PC-9 (cell line): ENCODE data around the gene KRT14. TPM values are rescaled to one million over a fixed set of nuclear protein-coding genes. Genes with fewer than 3 reads are reported as not detected.

Experiments used
- BruUV-seq: library from RNA; stranded (reverse); fragments of 400-500 nt; replicated peaks from 2 replicates; lab custom pipeline; 2021; lab: Mats Ljungman, UMichigan
- CTCF ChIA-PET: fragments of 300-600 bp; sonication (Branson Sonifier 250); formaldehyde crosslinking; loops from one replicate; lab custom pipeline; 2022; ENCODE audit warnings: antibody characterized with exemption; lab: Charles Lee
- POLR2A ChIA-PET: fragments of 300-600 bp; sonication (Branson Sonifier 250); formaldehyde crosslinking; loops from one replicate; lab custom pipeline; 2022; ENCODE audit warnings: antibody characterized with exemption; ENCODE audit not compliant: unreplicated experiment; lab: Charles Lee
- DNase-seq, 2 experiments: peaks; one replicate each; pipeline versions ENCODE4 v3.0.0 to v3.0.0-alpha.2; 2015 to 2022; ENCODE audit warnings: mixed read lengths in 1 of 2
- H2AFZ ChIP-seq: fragments of 200-600 bp; sonication (generic); 2 replicates; pipeline ENCODE4 v1.8.1; 2017; ENCODE audit warnings: antibody characterized with exemption
- H3F3A ChIP-seq: fragments of 200-600 bp; sonication (generic); 2 replicates; pipeline ENCODE4 v1.8.1; 2017; ENCODE audit warnings: antibody characterized with exemption, mild to moderate bottlenecking, low read depth; ENCODE audit not compliant: insufficient read depth
- H3K27ac ChIP-seq: fragments of 200-600 bp; sonication (generic); 2 replicates; pipeline ENCODE4 v1.6.1; 2016; ENCODE audit warnings: mixed run types
- H3K27me3 ChIP-seq: fragments of 200-600 bp; sonication (generic); 2 replicates; pipeline ENCODE4 v1.6.1; 2016; ENCODE audit warnings: low read depth, mixed run types; ENCODE audit not compliant: insufficient read depth
- H3K36me3 ChIP-seq: fragments of 200-600 bp; sonication (generic); 2 replicates; pipeline ENCODE4 v1.6.1; 2016; ENCODE audit warnings: low read depth, mixed run types
- H3K4me1 ChIP-seq: fragments of 200-600 bp; sonication (generic); replicated peaks from 2 replicates; pipeline ENCODE4 v1.6.1; 2016; ENCODE audit warnings: mixed run types; ENCODE audit not compliant: insufficient read depth
- H3K4me2 ChIP-seq: fragments of 200-600 bp; sonication (generic); 2 replicates; pipeline ENCODE4 v1.6.1; 2017; ENCODE audit warnings: mixed run types
- H3K4me3 ChIP-seq: fragments of 200-600 bp; sonication (generic); 2 replicates; pipeline ENCODE4 v1.6.1; 2016; ENCODE audit warnings: mixed run types
- H3K79me2 ChIP-seq: fragments of 200-600 bp; sonication (generic); 2 replicates; pipeline ENCODE4 v1.6.1; 2017; ENCODE audit warnings: low read depth, mixed run types
- H3K9me2 ChIP-seq: fragments of 200-600 bp; sonication (generic); 2 replicates; pipeline ENCODE4 v1.8.1; 2017; ENCODE audit warnings: mild to moderate bottlenecking; ENCODE audit not compliant: insufficient read depth
- H3K9me3 ChIP-seq: fragments of 200-600 bp; sonication (generic); 2 replicates; pipeline ENCODE4 v1.8.1; 2016; ENCODE audit warnings: low read depth; ENCODE audit not compliant: insufficient read depth
- H4K20me1 ChIP-seq: fragments of 200-600 bp; sonication (generic); 2 replicates; pipeline ENCODE4 v1.8.1; 2017; ENCODE audit not compliant: insufficient read depth
- EZH2 ChIP-seq: fragments of 200-600 bp; sonication (generic); IDR thresholded peaks from 2 replicates; pipeline ENCODE4 v1.8.0; 2017; ENCODE audit warnings: antibody characterized with exemption, low read depth
- intact Hi-C: fragments of 100-400 bp; cut with micrococcal nuclease; formaldehyde crosslinking; loops from one replicate; pipeline ENCODE4 v1.10.0; 2022; ENCODE audit not compliant: unreplicated experiment
- total RNA-seq: library from RNA; stranded (reverse); gene quantifications from 2 replicates; pipeline ENCODE4 v1.2.3, GENCODE V29; 2021
- TF ChIP-seq, protein P1 (sequence below): fragments of 200-600 bp; sonication (generic); conservative IDR thresholded peaks from 2 replicates; pipeline ENCODE4 v1.6.1; 2017; ENCODE audit warnings: mixed run types, antibody characterized with exemption, mild to moderate bottlenecking, moderate library complexity

The KRT14 gene
- total RNA-seq, 1 experiment from 2014 or later = 2.2 TPM

DNA sequence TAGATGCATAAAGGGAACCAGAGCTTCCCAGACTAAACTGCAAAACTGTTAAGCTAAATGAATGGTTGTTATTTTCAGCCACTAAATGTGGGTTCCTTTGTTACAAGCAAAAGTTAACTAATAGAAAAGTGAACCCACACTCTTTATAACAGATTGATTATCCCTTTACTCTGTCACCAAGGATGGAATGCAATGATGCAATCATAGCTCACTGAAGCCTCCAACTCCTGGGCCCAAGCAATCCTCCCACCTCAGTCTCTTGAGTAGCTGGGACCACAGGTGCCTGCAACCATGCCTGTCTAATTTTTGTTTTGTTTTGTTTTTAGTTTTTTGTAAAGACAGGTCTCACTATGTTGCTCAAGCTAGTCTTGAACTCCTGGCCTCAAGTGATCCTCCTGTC, 21.4 kb downstream of the KRT14 start:
- Histone ChIP-seq H3K27ac (no peak overlapping the region), H3F3A (no peaks in the 10 kb centered on the region)
- TF ChIP-seq EZH2 = no peak
- TF ChIP-seq, protein P1, sequence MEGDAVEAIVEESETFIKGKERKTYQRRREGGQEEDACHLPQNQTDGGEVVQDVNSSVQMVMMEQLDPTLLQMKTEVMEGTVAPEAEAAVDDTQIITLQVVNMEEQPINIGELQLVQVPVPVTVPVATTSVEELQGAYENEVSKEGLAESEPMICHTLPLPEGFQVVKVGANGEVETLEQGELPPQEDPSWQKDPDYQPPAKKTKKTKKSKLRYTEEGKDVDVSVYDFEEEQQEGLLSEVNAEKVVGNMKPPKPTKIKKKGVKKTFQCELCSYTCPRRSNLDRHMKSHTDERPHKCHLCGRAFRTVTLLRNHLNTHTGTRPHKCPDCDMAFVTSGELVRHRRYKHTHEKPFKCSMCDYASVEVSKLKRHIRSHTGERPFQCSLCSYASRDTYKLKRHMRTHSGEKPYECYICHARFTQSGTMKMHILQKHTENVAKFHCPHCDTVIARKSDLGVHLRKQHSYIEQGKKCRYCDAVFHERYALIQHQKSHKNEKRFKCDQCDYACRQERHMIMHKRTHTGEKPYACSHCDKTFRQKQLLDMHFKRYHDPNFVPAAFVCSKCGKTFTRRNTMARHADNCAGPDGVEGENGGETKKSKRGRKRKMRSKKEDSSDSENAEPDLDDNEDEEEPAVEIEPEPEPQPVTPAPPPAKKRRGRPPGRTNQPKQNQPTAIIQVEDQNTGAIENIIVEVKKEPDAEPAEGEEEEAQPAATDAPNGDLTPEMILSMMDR = no peak

DNA sequence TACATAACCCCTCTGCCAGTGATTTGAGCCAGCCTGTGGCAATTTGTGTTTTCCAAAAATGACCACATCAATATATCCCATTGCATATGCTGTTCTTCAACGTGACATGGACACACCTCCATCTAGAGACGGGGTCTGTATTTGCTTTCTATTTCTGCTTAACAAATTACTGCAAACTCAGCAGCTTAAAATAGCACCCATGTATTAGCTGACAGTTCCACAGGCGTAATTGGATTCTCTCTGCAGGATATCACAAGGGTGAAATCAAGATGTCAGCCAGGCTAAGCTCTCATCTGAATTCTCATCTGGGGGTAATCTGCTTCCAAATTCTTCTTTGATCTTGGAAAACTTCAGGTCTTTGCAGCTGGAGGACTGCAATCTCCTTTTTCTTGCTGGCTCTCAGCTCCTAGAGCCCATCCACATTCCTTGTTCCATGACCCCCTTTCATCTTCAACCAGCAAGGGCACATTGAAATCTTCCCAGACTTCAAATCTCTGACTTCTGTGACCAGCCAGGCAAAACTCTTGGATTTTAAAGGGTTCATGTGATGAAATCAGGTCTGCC, 23.0 kb downstream of the KRT14 start:
- Histone ChIP-seq H3K79me2 (no peaks in the 10 kb centered on the region), H3K27me3 (no peaks in the 10 kb centered on the region), H3K27ac (no peak overlapping the region), H4K20me1 (no peaks in the 10 kb centered on the region), H3F3A (peaks cover 4% of the 10 kb centered on the region; the same call in 1 of the 2 replicates), H3K9me3 (no peaks in the 10 kb centered on the region), H2AFZ (no peak overlapping the region), H3K9me2 (no peaks in the 10 kb centered on the region), H3K36me3 (no peaks in the 10 kb centered on the region), H3K4me3 (no peak overlapping the region), H3K4me2 (no peak overlapping the region), H3K4me1 (peaks cover 12% of the 10 kb centered on the region)
- intact Hi-C loops = no loop called here
- TF ChIP-seq, protein P1 = no peak
- TF ChIP-seq EZH2 = no peak
- no TSS peak for BruUV-seq
- CTCF ChIA-PET = no interaction called here
- POLR2A ChIA-PET = no interaction called here
- DNase-seq = no peak

More for the DNA sequence above, 21.4 kb downstream of the KRT14 start:
- Histone ChIP-seq H3K4me3 (no peak overlapping the region), H3K4me1 (no peaks in the 10 kb centered on the region), H3K27me3 (no peaks in the 10 kb centered on the region), H3K79me2 (no peaks in the 10 kb centered on the region), H4K20me1 (no peaks in the 10 kb centered on the region), H3K36me3 (no peaks in the 10 kb centered on the region), H2AFZ (no peak overlapping the region), H3K4me2 (no peak overlapping the region), H3K9me2 (no peaks in the 10 kb centered on the region), H3K9me3 (no peaks in the 10 kb centered on the region)
- no TSS peak for BruUV-seq
- intact Hi-C loops = no loop called here
- ChIA-PET POLR2A (interaction anchor here (0.6 to 0.7 kb wide), 2 partner anchors 14 to 500 kb away, joined by 3 to 24 read pairs; no protein-coding TSS in a partner anchor), CTCF (no interaction called here)
- no peak for DNase-seq

DNA sequence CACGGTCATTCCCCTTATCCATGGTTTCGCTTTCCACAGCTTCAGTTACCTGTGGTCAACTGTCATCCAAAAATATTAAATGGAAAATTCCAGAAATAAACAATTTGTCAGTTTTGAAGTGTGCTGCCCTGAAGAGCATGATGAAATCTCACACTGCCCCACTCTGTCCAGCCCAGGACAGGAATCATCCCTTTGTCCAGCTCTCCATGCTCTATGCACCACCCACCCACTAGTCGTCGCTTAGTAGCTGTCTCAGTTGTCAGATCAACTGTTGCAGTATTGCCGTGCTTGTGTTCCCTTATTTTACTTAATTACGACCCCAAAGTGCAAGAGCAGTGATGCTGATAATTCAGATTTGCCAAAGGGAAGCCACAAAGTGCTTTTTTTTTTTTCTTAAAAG, 25.1 kb downstream of the KRT14 start:
- Histone ChIP-seq H3K9me3 (no peaks in the 10 kb centered on the region), H3K27me3 (no peaks in the 10 kb centered on the region), H3K27ac (no peak overlapping the region), H3K36me3 (no peaks in the 10 kb centered on the region), H4K20me1 (no peaks in the 10 kb centered on the region), H3K4me2 (no peak overlapping the region), H2AFZ (no peak overlapping the region), H3K79me2 (no peaks in the 10 kb centered on the region), H3K4me1 (peaks cover 12% of the 10 kb centered on the region), H3K9me2 (no peaks in the 10 kb centered on the region), H3K4me3 (no peak overlapping the region), H3F3A (peaks cover 4% of the 10 kb centered on the region; the same call in 1 of the 2 replicates)
- DNase-seq = no peak
- POLR2A ChIA-PET = no interaction called here
- CTCF ChIA-PET = no interaction called here
- TF ChIP-seq EZH2 = no peak
- TF ChIP-seq, protein P1 = no peak
- intact Hi-C loops = no loop called here
- BruUV-seq = no TSS peak
